ENCODE measurements around the gene THTPA.

GRCh38 chr14:23600322-23600707 is 44.2 kb downstream of the THTPA start:
- no peak for TF ChIP-seq SIN3A (IDR thresholded peaks at IDR 0.05; ENCODE audit: borderline replicate concordance, insufficient read depth, low read length)
- TF ChIP-seq POLR2AphosphoS5 (IDR thresholded peaks at IDR 0.05; ENCODE audit: low read depth, low read length), result no peak

Data from PFSK-1 (cell line).